SU-DHL-6 (cell line): Measurements from ENCODE around the gene BAX.

Source experiments
- EZH2phosphoT487 ChIP-seq: fragments of 200-600 bp; sonication (generic), shearing (Covaris generic); conservative IDR thresholded peaks from 2 replicates; pipeline ENCODE4 v1.6.1; 2018; ENCODE audit warnings: mild to moderate bottlenecking, antibody characterized with exemption, low read length, moderate library complexity, mixed read lengths
- TF ChIP-seq, protein P1 (sequence below): fragments of 200-600 bp; sonication (generic); IDR thresholded peaks from one replicate; pipeline ENCODE4 v1.5.1; 2017; ENCODE audit warnings: antibody characterized with exemption, mild to moderate bottlenecking, low read length, moderate library complexity; ENCODE audit not compliant: insufficient read depth, poor library complexity, severe bottlenecking

DNA sequence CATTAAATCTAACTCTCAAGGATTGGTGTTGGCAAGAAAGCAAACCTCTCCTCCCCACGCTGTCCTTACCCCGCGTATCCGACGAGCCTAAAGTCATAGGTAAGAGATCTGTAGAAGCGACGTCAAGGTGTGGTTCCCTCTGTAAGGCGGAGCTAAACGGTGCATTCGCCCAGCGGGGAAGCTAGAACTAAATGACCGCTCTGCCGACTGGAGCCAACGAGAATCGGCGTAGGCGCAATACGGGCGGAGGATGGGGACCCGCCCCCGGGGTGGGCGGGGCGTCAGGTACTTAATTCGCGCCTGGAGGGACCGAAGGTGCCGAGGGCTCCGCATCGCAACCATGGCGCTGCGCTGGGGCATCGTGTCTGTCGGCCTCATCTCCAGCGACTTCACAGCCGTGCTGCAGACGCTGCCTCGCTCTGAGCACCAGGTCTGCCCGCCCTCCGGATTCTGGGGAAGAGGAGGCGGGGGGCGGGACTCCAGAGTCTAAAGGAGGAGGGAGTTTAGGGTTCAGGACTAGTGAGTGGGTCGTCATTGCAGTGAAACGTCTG, 21.2 kb upstream of the BAX start, which contains the start of gene DHDH:
- no peak for TF ChIP-seq EZH2phosphoT487
- TF ChIP-seq, protein P1, sequence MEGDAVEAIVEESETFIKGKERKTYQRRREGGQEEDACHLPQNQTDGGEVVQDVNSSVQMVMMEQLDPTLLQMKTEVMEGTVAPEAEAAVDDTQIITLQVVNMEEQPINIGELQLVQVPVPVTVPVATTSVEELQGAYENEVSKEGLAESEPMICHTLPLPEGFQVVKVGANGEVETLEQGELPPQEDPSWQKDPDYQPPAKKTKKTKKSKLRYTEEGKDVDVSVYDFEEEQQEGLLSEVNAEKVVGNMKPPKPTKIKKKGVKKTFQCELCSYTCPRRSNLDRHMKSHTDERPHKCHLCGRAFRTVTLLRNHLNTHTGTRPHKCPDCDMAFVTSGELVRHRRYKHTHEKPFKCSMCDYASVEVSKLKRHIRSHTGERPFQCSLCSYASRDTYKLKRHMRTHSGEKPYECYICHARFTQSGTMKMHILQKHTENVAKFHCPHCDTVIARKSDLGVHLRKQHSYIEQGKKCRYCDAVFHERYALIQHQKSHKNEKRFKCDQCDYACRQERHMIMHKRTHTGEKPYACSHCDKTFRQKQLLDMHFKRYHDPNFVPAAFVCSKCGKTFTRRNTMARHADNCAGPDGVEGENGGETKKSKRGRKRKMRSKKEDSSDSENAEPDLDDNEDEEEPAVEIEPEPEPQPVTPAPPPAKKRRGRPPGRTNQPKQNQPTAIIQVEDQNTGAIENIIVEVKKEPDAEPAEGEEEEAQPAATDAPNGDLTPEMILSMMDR = no peak
